Pulmonary artery endothelial cell (primary cell): ENCODE measurements around the gene ARHGEF28. TPM values are rescaled to one million over a fixed set of nuclear protein-coding genes. Genes with fewer than 3 reads are reported as not detected.

ENCODE experiments used
- DNase-seq: peaks from one replicate; pipeline ENCODE4 v3.0.0-alpha.2; 2011; ENCODE audit warnings: low read depth, low spot score
- total RNA-seq: library from RNA; depleted of rRNA; stranded (reverse); fragments of >200 nt; gene quantifications from 2 replicates; pipeline ENCODE4 v1.2.3, GENCODE V29; 2014

ARHGEF28 gene
- total RNA-seq, 1 donor from 2014 or later: 74.8 TPM

DNA sequence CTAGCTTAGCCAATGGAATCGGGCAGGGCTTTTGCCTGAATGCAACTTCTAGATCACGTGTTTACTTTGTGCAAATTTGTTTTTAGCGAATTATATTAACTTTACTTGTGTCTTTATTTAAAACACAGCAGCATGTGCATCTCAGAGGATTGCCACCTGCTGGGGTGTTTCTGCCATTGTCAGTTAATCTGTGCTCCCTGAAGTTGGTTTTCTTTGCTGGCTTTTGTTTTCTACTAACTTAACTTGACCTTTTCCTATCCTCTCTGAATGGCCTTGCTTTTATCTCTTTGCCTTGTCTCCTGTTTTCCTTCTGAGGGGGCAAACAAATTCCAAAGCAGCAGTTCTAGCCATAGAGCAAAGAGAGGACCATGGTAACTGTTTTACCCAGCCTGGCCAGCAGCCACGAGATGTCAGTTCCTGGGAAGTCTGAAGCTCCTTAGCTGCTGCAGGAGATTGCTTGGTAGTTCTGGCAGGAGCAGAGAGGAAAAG, 67.6 kb downstream of the ARHGEF28 start:
- no peak for DNase-seq

DNA sequence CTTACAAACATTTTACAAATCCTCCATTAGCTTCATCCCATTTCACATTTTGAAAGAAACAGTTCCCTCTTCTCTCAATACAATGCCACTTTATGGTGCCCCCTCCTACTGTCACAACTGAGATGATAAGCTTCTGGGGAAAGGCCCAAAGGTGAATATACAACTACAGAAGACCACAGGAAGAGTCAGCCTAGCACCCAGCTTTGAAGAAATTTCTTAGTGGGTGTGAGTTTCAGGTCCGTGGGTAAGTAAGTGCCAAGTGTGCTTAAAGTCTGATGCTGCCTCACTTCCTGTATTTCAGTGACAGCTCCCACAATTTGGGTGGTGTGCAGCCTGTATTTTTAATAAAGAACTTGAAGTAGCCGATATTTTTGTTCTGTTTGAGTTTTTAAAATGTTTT, 68.1 kb downstream of the ARHGEF28 start:
- DNase-seq: no peak

DNA sequence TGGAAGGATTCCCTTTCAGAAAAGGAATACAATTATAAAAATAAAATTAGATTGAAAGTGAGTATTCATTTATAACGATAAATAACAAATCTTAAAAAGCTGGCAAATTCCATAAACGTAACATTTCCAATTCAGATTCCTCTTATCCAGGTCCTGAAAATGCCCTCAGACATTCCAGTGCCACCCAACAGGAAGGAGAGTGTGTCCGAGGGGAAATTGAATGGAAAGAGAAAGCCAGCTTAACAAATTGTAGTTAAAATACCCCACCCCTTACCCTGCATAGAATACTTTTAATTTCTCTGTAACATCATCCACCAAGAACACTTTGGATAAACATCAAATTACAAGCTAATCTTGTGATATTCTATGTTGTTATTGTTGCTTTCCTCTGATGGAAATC, 72.0 kb downstream of the ARHGEF28 start:
- DNase-seq: no peak

DNA sequence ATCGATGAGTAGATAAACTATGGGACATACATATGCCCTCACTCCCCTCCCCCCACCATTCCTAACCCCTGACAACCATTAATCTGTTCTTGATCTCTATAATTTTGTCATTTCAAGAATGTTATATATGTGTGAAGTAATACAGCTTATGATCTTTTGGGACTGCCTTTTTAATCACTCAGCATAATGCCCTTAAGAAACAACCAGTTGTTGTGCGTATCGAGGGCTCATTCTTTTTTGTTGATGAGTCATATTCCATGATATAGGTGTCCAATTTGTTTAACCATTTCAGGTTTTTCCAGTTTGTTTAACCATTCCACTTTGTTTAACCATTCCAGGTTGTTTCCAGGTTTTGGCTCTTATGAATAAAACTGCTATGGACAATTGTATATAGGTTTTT, 75.6 kb downstream of the ARHGEF28 start:
- no peak for DNase-seq

DNA sequence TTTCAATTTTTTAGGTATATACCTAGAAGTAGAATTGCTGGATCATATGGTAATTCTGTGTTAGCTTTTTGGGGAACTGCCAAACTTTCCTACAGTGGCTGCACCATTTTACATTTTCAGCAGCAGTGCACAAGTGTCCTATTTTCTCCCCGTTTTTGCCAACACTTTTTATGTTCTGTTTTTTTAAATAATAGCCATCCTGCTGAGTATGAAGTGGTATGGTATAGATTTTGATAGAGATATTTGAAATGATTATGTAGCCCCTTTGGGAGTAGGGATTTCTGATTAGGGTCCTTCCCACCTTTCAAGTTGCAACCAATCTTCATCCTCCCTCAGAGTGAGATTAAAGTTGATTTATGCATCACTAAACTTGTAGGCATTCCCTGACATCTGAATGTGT, 76.5 kb downstream of the ARHGEF28 start:
- DNase-seq: no peak

DNA sequence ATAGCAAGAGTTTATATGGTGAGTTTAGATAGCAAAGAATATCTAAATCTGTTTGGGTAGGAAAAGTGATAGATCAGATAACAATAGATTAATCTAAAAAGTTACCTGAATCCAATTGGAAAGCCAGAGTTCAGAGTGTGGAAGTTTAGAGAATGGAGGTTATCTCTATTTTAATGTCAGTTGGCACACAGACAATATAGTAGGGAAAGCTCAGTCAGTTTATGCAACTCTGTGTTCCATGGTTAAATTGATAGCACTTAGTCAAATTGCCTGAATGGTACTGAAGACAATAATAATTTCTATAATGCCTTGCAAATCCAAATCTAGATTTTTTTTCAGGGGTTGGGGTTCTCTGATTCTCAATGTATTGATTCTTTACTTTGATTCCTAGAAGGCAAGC, 77.0 kb downstream of the ARHGEF28 start:
- DNase-seq: no peak

DNA sequence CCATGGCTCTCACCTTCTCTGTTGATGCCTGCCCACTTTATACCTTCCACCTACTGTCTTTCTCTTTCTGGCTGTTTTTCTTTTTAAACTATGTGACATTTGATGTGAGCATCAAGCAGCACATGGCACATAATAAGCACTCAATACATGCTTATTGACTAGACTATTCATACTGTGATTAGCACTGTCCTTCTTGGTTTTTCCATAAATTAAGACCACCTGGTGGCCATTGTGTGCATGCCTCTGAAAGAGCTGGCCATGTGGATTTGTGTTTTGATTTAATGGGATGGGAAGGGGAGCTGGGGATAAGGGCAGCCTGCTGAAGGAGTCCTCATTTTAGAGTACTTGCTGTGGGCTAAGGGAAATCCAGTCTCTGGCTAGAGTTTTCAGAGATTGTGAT, 79.4 kb downstream of the ARHGEF28 start:
- DNase-seq: no peak

DNA sequence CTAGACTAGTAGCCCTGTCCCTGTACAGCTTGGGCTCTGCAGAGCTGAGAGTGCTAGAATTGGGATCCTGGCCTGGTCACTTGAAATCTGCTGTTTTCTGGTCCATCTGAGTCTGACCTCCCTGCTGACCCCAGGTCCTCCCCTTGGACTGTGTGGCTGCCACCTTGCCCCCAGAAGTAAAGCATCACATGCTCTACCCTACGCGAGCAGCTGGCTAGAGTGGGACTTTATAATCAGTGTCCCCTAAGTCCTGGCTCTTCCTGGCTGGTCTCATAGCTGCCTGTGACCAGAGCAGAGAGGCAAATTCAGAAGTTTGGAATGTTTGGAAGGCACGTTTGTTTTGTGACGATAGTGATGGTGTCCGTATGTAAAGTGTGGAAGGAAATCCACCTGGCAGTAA, 81.0 kb downstream of the ARHGEF28 start:
- no peak for DNase-seq

DNA sequence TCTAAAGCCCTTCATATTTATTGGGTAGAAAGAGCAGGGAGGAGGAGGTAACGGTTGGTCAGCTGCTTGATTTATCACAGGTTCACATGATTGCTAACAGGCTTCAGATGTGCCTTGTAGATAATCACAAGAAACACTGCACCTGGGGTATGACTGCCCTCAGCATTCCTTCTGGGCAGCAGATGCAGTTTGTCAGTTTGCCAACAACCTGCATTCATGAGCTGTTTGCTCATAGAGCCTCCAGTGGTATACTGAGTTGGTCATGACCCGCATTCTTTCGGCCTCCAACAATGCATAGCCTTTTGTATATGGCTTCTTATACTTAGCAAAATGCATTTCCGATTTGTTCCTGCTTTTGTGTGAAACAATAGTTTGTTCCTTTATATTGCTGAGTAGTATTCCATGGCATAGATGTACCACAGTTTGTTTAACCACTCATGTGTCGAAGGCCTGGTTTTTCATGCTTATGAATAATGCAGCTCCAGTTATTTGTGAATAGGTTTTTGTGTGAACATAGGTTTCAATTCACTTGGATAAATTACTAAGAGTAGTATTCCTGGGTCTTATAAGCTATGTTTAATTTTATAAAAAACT, 83.6 kb downstream of the ARHGEF28 start:
- no peak for DNase-seq

DNA sequence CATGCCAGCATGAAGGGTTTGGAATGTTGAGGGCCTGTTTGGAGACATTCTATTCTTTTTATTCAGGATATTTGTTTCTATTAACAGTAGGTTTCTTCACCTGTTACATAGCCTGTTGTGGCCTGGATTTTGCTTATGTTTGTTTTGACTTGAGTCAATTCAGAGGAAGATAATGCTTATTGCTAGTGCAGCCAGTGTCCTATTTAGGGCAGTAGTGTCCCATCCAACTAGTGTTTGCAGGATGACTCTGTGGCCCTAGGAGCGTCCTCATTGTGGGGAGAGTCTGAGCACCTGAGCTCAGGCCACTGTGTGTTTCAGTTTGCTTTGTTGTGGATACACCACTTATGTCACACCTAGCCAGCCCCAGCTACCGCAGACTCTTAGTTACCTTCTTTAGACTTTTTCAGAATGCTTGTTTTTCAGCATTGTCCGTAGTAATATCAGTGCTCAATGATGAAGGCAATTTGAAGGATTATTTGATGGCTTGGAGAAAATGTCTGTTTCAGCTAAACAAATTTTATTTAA, 90.3 kb downstream of the ARHGEF28 start:
- DNase-seq: no peak

DNA sequence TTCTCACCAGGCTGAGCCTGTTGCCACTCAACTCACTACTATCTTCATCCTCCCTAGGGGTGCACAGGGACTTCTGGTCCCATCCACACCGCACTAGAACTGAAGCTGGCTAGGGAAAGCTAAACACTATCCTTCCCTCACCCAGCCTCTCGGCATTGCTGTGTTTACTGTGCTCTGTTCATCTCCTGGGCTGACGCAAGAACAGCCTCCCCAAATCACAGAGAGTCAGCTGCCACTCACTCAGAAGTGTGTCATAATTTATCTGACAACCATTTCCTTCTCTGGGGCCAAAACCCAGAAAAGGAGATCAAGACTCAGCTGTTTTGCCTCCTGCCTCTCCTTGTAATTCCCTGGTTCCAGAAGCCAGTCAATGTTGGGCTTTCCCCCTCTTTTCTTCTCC, 92.8 kb downstream of the ARHGEF28 start:
- DNase-seq: no peak

DNA sequence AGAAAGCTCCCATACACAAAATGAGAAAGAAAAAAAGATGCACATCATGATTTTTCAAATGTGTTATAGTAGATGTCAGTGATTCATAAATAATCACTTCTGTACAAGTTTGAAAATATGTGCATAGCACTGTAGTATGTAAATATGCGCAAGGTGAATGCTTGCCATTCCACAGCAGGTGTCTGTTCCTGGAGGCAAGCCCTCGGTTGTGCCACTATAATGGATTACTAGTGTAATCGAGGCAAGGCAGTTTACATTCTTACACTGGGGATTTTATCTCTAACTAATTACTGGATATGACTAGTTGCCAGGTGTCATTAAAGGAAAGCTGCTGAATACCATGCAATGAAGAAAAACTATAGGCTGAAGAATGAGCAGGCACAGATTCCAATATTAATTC, 93.6 kb downstream of the ARHGEF28 start:
- no peak for DNase-seq

DNA sequence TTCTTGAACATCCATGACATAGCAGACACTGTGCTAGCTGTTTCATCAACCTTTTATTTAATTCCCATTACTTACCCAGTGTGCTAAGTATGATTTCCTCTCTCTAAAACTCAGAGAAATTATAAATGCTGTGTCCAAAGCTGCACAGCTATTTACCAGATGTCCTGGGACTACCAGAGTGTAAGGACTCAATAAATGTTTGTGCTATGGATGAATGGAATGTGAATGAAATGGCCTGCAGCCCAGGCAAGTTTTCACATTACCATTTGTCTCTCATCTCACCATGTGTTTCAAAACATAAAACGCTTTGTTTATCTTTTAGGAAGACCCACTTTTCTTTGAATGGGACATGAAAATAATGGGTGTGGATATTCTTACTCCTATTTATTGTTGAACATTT, 96.2 kb downstream of the ARHGEF28 start:
- no peak for DNase-seq

DNA sequence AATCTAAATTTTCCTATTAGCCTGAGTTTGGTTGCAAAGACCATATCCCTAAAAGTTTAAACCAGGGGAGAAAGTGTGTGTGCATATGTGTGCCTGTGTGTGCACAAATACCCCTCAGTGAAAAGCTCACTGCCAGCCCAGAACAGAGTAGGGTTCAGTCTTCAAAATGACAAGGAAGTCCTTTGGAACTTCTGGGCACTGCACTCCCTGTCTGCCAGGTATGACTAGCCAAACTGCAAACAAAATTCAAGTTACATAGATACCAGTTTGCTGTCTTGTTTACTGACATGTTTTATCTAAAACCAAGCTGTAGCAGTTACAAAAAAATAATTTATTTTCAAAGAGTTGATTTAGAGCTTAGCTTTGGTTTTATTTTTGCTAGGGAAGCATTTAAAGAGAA, 100.1 kb downstream of the ARHGEF28 start:
- DNase-seq: no peak

DNA sequence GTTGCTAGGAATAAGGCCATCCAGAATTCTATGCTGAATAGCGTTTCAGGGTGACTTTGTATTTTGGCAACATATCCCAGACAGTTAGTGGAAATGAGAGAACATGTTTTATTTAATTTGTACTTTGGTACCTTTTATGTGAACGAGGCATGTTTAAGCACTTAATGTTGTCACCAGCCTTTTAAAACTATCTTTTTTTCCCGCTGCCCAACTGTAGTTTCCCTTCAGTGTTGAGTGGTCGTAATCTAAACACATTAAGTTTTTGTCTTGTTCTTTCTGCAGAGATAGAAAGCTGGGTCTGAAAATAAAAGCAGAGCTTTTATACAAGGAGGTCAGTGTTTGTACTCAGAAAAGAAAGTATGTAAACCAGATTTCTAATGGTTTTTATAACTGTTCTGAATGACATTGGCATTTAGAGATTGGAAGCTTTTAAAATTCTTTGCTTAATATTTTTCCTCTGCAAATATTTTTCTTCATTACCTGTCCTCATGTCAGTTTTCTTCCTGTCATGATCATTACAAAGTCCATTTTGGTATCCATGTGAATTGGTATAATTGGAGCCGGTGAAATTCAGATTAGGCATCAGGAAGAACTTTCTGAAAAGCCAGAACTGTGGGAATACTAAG, 100.7 kb downstream of the ARHGEF28 start:
- DNase-seq: no peak

DNA sequence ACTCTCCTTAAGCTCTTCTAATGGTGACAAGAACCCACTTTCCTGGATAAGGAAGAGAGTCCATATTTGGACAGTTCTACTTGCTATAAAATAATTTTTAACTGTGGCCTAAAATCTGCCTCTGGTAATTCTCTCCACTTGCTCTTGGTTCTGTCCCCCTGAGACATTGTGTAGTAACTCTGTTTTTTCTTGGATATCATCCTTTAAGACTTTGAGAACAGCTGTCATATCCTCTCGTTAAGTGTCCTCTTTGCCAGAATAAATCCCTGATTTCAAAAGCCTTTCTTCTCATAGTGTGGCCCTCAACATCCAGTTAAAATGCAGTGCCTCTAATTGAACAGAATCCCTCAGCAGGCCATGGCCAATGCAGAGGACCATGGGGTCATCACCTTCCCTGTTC, 101.5 kb downstream of the ARHGEF28 start:
- DNase-seq: no peak

DNA sequence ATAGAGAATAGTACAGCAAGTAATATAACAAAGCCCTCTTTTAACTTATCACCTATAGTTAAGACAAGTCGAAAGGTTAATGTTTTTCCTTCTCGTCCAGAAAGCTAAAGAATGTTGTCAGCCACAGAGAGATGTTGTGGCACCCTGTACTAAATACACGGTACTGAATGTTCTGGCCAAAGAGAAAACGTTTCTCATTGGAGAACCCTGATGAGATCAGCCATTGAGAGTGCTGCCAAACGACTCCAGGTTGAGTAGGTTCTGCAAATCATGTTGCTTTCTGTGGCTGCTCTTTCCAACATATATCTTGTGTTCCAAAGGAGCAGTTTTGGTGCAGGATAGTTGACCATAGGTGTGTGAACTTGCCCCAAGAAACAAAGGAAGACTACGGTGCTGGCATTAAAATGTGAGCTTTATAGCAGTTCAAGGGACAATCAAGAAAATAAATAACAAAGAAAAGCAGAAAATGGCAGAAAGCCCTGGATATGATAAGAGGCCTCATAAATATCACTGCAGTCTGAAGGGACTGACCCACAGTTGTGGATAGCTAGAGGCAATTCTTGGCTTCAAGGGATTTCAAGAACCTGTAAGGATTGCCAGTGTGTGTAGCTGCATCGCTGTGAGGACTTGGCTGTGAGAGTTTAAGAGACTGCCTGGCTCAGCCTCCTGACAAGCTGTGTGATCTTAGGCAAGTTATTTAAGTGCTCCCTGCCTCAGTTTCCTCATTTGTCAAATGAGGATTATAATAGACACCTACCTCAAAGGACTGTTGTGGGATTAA, 102.7 kb downstream of the ARHGEF28 start:
- no peak for DNase-seq

DNA sequence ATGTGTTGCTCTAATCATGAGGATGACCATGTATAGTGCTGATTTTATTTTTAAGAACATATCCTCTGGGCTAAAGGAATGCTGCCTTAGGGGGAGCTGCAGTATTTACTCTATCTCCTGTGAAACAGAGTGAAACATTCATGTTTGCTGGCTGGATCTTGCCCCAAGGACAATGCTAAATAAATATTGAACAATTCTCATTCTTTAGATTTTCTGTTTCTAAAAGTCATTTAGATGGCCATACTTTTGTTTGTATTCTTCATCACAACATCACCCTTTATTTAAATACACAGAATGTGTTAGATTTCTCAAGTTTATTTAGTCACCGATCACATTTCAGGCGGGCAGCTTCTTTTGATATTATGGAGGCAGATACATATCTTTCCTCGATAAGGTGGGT, 103.3 kb downstream of the ARHGEF28 start:
- DNase-seq: no peak

DNA sequence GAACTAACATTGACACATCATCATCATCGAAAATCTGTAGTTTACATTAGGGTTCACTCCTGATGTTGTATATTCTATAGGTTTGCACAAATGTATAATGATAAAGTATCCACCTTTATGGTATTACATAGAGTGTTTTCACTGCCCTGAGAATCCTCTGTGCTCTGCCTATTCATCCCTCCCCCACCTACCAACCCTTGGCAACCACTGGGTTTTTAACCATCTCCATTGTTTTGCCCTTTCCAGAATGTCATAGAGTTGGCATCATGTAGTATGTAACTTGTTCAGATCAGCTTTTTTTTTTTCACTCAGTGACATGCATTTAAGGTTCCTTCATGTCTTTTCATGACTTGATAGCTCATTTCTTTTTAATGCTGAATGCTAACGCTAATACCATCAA, 106.0 kb downstream of the ARHGEF28 start:
- no peak for DNase-seq

DNA sequence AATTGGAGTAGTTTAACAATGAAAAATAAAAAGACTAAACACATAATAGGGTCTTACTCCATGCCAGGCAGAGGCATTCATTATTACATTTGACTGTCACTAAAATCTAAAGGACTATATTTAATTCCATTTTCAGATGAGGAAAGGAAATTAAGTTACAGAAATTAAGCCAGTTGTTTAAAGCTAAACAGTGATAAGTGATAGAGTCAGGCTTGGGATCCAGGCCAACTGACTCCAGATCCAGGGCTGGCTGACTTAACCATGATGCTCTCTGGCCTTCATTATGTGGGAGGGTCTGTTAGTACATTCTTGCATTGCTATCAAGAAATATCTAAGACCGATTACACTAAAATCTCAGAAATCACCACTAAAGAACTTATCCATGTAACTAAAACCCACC, 107.2 kb downstream of the ARHGEF28 start:
- no peak for DNase-seq

DNA sequence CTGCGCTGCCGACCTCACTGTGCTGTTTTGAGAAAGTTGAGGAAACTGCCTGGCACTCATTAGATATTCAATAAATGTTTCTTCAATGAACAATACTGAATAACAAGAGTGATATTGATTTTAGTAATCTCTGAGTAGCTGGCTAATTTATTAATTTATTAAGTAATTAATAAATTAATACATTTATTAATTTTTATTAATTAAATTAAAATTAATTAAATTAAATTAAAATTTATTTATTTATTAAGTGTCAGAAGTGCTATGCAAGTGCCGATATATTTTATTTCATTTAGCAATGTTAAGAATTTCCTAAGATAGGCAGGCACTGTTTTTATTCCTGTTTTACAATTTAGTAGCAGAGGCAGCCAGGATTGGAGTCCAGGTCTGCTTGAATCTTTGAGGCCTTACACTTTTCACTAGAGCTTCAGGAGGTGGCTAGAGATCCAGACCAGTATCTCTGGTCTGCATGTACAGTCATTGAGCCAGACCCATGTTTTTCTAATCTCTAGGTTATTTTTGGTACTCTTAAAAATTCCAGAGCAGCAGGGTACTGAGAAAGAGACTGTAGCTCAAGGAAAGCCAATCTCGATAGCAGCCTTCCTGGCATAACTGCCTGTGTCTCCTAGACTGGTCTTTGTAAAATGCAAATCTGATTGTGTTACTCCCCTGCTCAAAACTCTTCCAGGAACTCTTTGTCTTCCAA, 109.2 kb downstream of the ARHGEF28 start:
- no peak for DNase-seq

DNA sequence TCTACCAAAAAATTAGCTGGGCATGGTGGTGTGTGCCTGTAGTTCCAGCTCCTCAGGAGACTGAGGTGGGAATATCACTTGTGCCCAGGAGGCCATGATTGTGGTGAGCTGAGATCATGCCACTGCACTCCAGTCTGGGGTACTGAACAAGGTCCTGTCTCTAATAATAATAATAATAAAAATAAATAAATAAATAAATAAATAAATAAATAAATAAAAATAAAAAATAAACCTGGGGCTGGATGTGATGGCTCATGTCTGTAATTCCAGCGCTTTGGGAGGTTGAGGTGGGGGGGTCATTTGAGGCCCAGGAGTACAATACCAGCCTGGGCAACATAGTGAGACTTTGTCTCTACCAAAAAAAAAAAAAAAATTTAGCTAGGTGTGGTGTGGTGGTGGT, 113.7 kb downstream of the ARHGEF28 start:
- no peak for DNase-seq
